IMR-90 (cell line): Measurements from ENCODE around the gene THADA.

Experiments
- BHLHE40 ChIP-seq: fragments of 150-350 bp; IDR thresholded peaks from 2 replicates; pipeline ENCODE4 v1.6.1; 2016; ENCODE audit warnings: mild to moderate bottlenecking, low read depth, low read length
- CTCF ChIP-seq: conservative IDR thresholded peaks from 2 replicates; pipeline ENCODE4 v1.5.1; 2012; ENCODE audit warnings: mild to moderate bottlenecking, low read depth, low read length, improper control_type of control experiment
- ELK1 ChIP-seq: fragments of 150-350 bp; IDR thresholded peaks from 2 replicates; pipeline ENCODE4 v1.6.1; 2016; ENCODE audit warnings: low read depth, mild to moderate bottlenecking, low read length, moderate library complexity, borderline replicate concordance
- FOS ChIP-seq: fragments of 150-350 bp; IDR thresholded peaks from 2 replicates; pipeline ENCODE4 v1.6.1; 2016; ENCODE audit warnings: low read depth, low read length
- MAFK ChIP-seq: IDR thresholded peaks from 2 replicates; pipeline ENCODE4 v1.6.1; 2012; ENCODE audit warnings: low read depth, low read length, improper control_type of control experiment
- MXI1 ChIP-seq: IDR thresholded peaks from 2 replicates; pipeline ENCODE4 v1.6.1; 2012; ENCODE audit warnings: low read depth, mild to moderate bottlenecking, low read length, moderate library complexity, borderline replicate concordance
- POLR2A ChIP-seq: IDR thresholded peaks from 2 replicates; pipeline ENCODE4 v1.6.1; 2012; ENCODE audit warnings: mild to moderate bottlenecking, low read depth, low read length
- RAD21 ChIP-seq: IDR thresholded peaks from 2 replicates; pipeline ENCODE4 v1.6.1; 2012; ENCODE audit warnings: low read length, improper control_type of control experiment
- RCOR1 ChIP-seq: IDR thresholded peaks from 2 replicates; pipeline ENCODE4 v1.6.1; 2012; ENCODE audit warnings: mild to moderate bottlenecking, low read length, improper control_type of control experiment; ENCODE audit not compliant: insufficient replicate concordance
- RFX5 ChIP-seq: IDR thresholded peaks from 2 replicates; pipeline ENCODE4 v1.8.0; 2012; ENCODE audit warnings: low read depth, mild to moderate bottlenecking, low read length, moderate library complexity
- USF2 ChIP-seq: fragments of 150-350 bp; IDR thresholded peaks from 2 replicates; pipeline ENCODE4 v1.6.1; 2017; ENCODE audit warnings: mild to moderate bottlenecking, antibody characterized with exemption, low read length, low read depth

GRCh38 chr2:43540021-43540779 is 55.6 kb downstream of the THADA start:
- TF ChIP-seq POLR2A = no peak
- TF ChIP-seq RAD21 = no peak; the same call in 1 of the 2 replicates
- no peak for TF ChIP-seq RCOR1
- TF ChIP-seq CTCF = no peak
- no peak for TF ChIP-seq USF2
- no peak for TF ChIP-seq FOS
- TF ChIP-seq MXI1 = 0 out of 2 replicates have a peak, but pooled peaks have one; percentile 19
- no peak for TF ChIP-seq RFX5
- TF ChIP-seq ELK1 = no peak
- TF ChIP-seq MAFK = no peak
- no peak for TF ChIP-seq BHLHE40
